Adrenal gland (tissue), 12 donors: ENCODE results near the gene ABAT. TPM values are rescaled to one million over a fixed set of nuclear protein-coding genes. Genes with fewer than 3 reads are reported as not detected.

Experiments
- DNase-seq, 7 donors: peaks; one replicate each; pipeline ENCODE4 v3.0.0-alpha.2; 2019 to 2020
- H3K27ac ChIP-seq, 5 donors: fragments of 200-600 bp; sonication (generic) in 4 of 5; 1 replicate in 3 of 5; 2 replicates in 2 of 5; pipeline versions ENCODE4 v1.5.1 to v1.8.0; 2016 to 2020; ENCODE audit warnings: mild to moderate bottlenecking in 1 of 5
- H3K27me3 ChIP-seq: fragments of 200-600 bp; 2 replicates; pipeline ENCODE4 v1.8.0; 2021
- H3K36me3 ChIP-seq, 2 donors: fragments of 200-600 bp; replicated peaks in 1 of 2; 1 replicate in 1 of 2; 2 replicates in 1 of 2; pipeline versions ENCODE4 v1.5.1 to v1.8.0; 2018 to 2022
- H3K4me1 ChIP-seq, 2 donors: fragments of 200-600 bp; replicated peaks in 1 of 2; 1 replicate in 1 of 2; 2 replicates in 1 of 2; pipeline versions ENCODE4 v1.5.1 to v1.8.0; 2018 to 2021
- H3K4me3 ChIP-seq, 4 donors: fragments of 200-600 bp; sonication (generic) in 3 of 4; one replicate each; pipeline ENCODE4 v1.5.1; 2016 to 2018
- H3K9me3 ChIP-seq, 3 donors: fragments of 200-600 bp; sonication (generic) in 1 of 3; replicated peaks in 1 of 3; 1 replicate in 2 of 3; 2 replicates in 1 of 3; pipeline versions ENCODE4 v1.5.1 to v1.8.0; 2016 to 2021
- CTCF ChIP-seq, 6 experiments: fragments of 450-650 bp in 4 of 6; fragments of 200-600 bp in 2 of 6; sonication (generic) in 1 of 6; IDR thresholded peaks; 1 replicate in 5 of 6; 2 replicates in 1 of 6; pipeline versions ENCODE4 v1.5.1 to v1.8.0; 2016 to 2021; ENCODE audit warnings: antibody characterized with exemption in 6 of 6, mild to moderate bottlenecking in 2 of 6, moderate library complexity in 1 of 6
- POLR2A ChIP-seq, 2 donors: fragments of 450-650 bp; IDR thresholded peaks; one replicate each; pipeline ENCODE4 v1.6.1; 2017; ENCODE audit warnings: antibody characterized with exemption in 2 of 2, mild to moderate bottlenecking in 2 of 2, moderate library complexity in 1 of 2
- WGBS, 4 donors: extraction: QIAGEN DNeasy Blood & Tissue Kit in 2 of 4; methylation state at CpG; one replicate each; pipeline versions ENCODE4 v1.1.5 to v1.1.7; 2013 to 2017; 5-methylcytosine and 5-hydroxymethylcytosine counted together
- intact Hi-C, 2 donors: fragments of 100-400 bp; cut with DNase I; formaldehyde crosslinking; loops; one replicate each; pipeline versions ENCODE4 v1.14.1 to v1.15.0; 2022 to 2023
- polyA plus RNA-seq, 3 donors: library from polyadenylated mRNA; stranded (reverse); fragments of 200-250 nt in 2 of 3; fragments of 350-450 nt in 1 of 3; fragmentation: Illumina TruSeq in 1 of 3; extraction: RNeasy Lipid Tissue Mini Kit (QIAGEN cat#74804) in 1 of 3; gene quantifications; one replicate each; pipeline ENCODE4 v1.2.3, GENCODE V29; 2013 to 2014
- total RNA-seq, 9 donors: library from RNA; depleted of rRNA in 4 of 9; stranded (reverse); fragments of >200 nt in 4 of 9; fragments of 120-200 nt in 1 of 9; fragmentation: NEBNext Ultra II Directional in 1 of 9; extraction: Animal tissue kit (Norgen Biotek cat#: 25700) in 1 of 9; gene quantifications; one replicate each; pipeline versions ENCODE4 v1.1.0 to v1.2.4, GENCODE V29; 2013 to 2023
- donor health status: healthy with polysubstance abuse.
- donor health status: Bipolar disorder and iron deficiency.
- donor health status: DM: yes; HTN: yes; CAD: no.
- donor health status: DM: no; HTN: no; CAD: no.
- donor health status: DM: no; HTN: no; CAD: no.
- donor health status: DM: yes; HTN: yes; CAD: no.

ABAT gene
- total and polyA plus RNA-seq, 12 donors: 12.1 to 89.2 (median 28.5) TPM

GRCh38 chr16:8689686-8690085, 15.3 kb downstream of the ABAT start:
- H3K36me3 ChIP-seq: no peaks in the 10 kb centered on the region
- no peaks in the 10 kb centered on the region for H3K27me3 ChIP-seq
- WGBS, 4 donors: 75 to 82% (median 78%) methylated on average over 1 of the region's 1 CpG
- TF ChIP-seq POLR2A (IDR thresholded peaks at IDR 0.05) (no peak), CTCF (IDR thresholded peaks at IDR 0.05) (no peak)
- no peak overlapping the region for H3K27ac ChIP-seq
- H3K9me3 ChIP-seq: no peaks in the 10 kb centered on the region
- intact Hi-C loops: no loop called here
- no peak overlapping the region for H3K4me3 ChIP-seq
- peaks cover 0 to 7% of the 10 kb centered on the region in 2 donors for H3K4me1 ChIP-seq
- no peak for DNase-seq

- no peaks in the 10 kb centered on the region for H3K9me3 ChIP-seq
- intact Hi-C loops: no loop called here
- no peak for DNase-seq
- no peak overlapping the region for H3K4me3 ChIP-seq
- no peaks in the 10 kb centered on the region for H3K27me3 ChIP-seq
- no peaks in the 10 kb centered on the region for H3K4me1 ChIP-seq
- WGBS, 4 donors: 79 to 93% (median 85%) methylated on average over 8 of the region's 8 CpGs
- H3K36me3 ChIP-seq: no peaks in the 10 kb centered on the region
- TF ChIP-seq POLR2A (IDR thresholded peaks at IDR 0.05): no peak
- TF ChIP-seq CTCF (IDR thresholded peaks at IDR 0.05): no peak
- no peak overlapping the region for H3K27ac ChIP-seq
Measured at GRCh38 chr16:8691728-8692127, 17.3 kb downstream of the ABAT start.

GRCh38 chr16:8694795-8695728, 20.6 kb downstream of the ABAT start:
- Histone ChIP-seq H3K4me1 (no peaks in the 10 kb centered on the region), H3K36me3 (no peaks in the 10 kb centered on the region), H3K27ac (no peak overlapping the region), H3K9me3 (no peaks in the 10 kb centered on the region), H3K27me3 (no peaks in the 10 kb centered on the region), H3K4me3 (no peak overlapping the region)
- no peak for DNase-seq
- intact Hi-C loops: no loop called here
- no peak for TF ChIP-seq CTCF (IDR thresholded peaks at IDR 0.05)
- no peak for TF ChIP-seq POLR2A (IDR thresholded peaks at IDR 0.05)
- 83 to 94% (median 89%) methylated on average over 16 to 18 of the region's 18 CpGs for WGBS, 4 donors

- no peak for DNase-seq
- Histone ChIP-seq H3K4me3 (no peak overlapping the region), H3K27me3 (no peaks in the 10 kb centered on the region), H3K9me3 (no peaks in the 10 kb centered on the region), H3K4me1 (no peaks in the 10 kb centered on the region), H3K36me3 (no peaks in the 10 kb centered on the region), H3K27ac (no peak overlapping the region)
- intact Hi-C loops: no loop called here
- 82 to 89% (median 87%) methylated on average over 12 of the region's 12 CpGs for WGBS, 4 donors
- no peak for TF ChIP-seq CTCF (IDR thresholded peaks at IDR 0.05)
- no peak for TF ChIP-seq POLR2A (IDR thresholded peaks at IDR 0.05)
Measured at GRCh38 chr16:8696880-8697279, 22.5 kb downstream of the ABAT start.
